Activated naive CD4-positive, alpha-beta T cell treated with anti-CD3 and anti-CD28 coated beads for 36 hours (primary cell): Measurements from ENCODE around the gene NPHP4. TPM values are rescaled to one million over a fixed set of nuclear protein-coding genes. Genes with fewer than 3 reads are reported as not detected.

ENCODE experiments used
- CTCF ChIA-PET: fragments of 350-600 bp; sonication (Branson Sonifier 250); formaldehyde crosslinking; loops from one replicate; lab custom pipeline; 2021; ENCODE audit warnings: antibody characterized with exemption; lab: Charles Lee
- DNase-seq: peaks from one replicate; pipeline ENCODE4 v3.0.0-alpha.2; 2020
- H3K27ac Mint-ChIP-seq: one replicate; pipeline ENCODE4 v1.8.0; 2021; ENCODE audit warnings: mild to moderate bottlenecking, mixed read lengths
- H3K27me3 Mint-ChIP-seq: one replicate; pipeline ENCODE4 v1.8.0; 2021; ENCODE audit warnings: low read depth, mixed read lengths
- H3K36me3 Mint-ChIP-seq: one replicate; pipeline ENCODE4 v1.8.0; 2021; ENCODE audit warnings: low read depth, mixed read lengths
- H3K4me1 Mint-ChIP-seq: one replicate; pipeline ENCODE4 v1.8.0; 2021; ENCODE audit warnings: low read depth, mixed read lengths
- H3K4me3 Mint-ChIP-seq: one replicate; pipeline ENCODE4 v1.8.0; 2021; ENCODE audit warnings: mild to moderate bottlenecking, moderate library complexity, mixed read lengths
- H3K9me3 Mint-ChIP-seq: one replicate; pipeline ENCODE4 v1.8.0; 2021; ENCODE audit warnings: mixed read lengths
- intact Hi-C: fragments of 100-400 bp; cut with micrococcal nuclease; formaldehyde crosslinking; loops from one replicate; pipeline ENCODE4 v1.15.1; 2023
- total RNA-seq, 2 experiments: library from RNA; stranded (reverse); gene quantifications; one replicate each; pipeline ENCODE4 v1.2.3, GENCODE V29; 2021

Gene NPHP4
- total RNA-seq, 2 experiments from 2014 or later: 10.7 to 11.2 TPM

DNA sequence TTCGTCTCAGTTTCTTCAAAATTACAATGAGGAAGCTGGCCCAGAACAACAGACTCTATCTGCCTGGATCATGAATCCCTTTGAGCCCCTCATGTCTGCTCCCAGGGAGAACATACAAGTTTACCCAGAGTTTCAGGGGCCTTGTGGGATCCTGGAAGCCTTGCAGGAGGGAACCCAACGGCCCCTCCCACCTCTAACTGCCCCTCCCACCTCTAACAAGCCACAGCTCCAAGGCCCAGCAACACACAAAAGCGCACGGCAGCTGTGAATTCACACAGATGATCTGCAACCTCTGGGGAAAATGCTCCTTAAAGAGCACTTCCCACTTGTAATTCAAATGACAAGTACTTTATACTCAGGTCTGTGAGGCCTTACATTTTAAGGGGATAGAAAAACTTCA is 113.3 kb downstream of the NPHP4 start:
- H3K27ac Mint-ChIP-seq: no peak overlapping the region
- intact Hi-C loops: no loop called here
- H3K36me3 Mint-ChIP-seq: peaks cover 31% of the 10 kb centered on the region
- no peaks in the 10 kb centered on the region for H3K4me1 Mint-ChIP-seq
- H3K4me3 Mint-ChIP-seq: no peak overlapping the region
- no peak for DNase-seq
- CTCF ChIA-PET: no interaction called here
- no peaks in the 10 kb centered on the region for H3K27me3 Mint-ChIP-seq
- peaks cover 2% of the 10 kb centered on the region for H3K9me3 Mint-ChIP-seq

DNA sequence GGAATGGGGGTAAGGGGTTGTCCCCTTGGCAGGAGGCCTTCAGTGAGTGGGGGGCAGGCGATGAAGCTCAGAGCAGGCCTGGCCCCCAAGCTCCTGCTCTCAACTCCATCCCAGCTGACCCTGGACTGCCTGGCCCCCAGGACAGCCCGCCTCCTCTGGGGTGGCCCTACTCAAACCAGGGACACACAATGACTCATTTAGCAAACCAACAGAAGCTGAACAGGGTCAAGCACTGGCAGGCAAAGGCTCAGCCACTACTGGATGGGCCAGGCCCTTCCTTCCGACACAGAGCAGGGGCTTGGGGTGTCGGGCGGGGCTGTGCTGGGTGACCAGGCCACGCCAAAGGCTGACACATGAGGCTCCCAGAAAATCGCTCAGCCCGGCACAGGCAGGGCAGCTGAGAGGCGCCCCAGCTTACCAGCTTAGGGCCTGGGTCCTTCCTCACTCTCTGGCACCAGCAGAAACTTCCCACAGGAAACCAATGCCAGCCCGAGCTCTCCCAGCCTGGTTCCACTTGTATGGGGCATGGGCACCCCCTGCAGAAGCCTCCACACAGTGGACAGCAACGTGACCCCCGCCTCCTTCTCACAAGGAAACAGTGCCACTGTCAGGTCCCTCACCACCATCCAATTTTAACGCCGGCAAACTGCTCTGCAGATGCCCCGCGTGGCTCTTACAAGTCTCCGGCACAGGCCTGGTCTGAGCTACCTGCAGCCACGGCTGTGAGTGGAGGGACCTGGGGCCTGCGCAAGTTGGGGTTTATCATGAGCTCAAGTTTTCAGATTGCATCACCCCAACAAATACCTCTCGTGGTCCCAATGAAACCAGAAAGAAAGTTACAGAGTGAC is 114.3 kb downstream of the NPHP4 start:
- Mint-ChIP-seq H3K27me3 (no peaks in the 10 kb centered on the region), H3K4me3 (no peak overlapping the region), H3K9me3 (peaks cover 2% of the 10 kb centered on the region), H3K4me1 (no peaks in the 10 kb centered on the region), H3K27ac (no peak overlapping the region), H3K36me3 (peaks cover 33% of the 10 kb centered on the region)
- CTCF ChIA-PET: no interaction called here
- no peak for DNase-seq
- intact Hi-C loops: no loop called here

DNA sequence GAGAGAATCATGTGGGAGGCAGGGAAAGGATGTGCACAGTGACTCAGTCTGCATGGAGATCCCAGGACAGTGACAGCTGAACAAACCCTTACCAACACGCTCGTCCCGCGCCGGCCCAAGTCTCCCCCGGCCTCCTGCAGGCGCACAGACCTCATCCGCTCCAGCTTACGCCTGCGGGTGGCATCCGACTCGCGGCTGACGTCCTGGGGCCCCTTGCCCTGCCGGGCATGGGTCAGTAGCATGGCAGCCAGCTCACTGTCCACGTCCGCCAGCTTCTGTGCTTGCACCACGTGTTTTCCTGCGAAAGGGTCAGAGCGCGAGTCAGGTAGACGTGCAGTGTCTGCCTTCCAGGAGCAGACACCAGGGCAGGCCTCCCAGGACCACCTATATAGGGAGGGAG is 115.2 kb downstream of the NPHP4 start:
- peaks cover 29% of the 10 kb centered on the region for H3K36me3 Mint-ChIP-seq
- no peaks in the 10 kb centered on the region for H3K27me3 Mint-ChIP-seq
- no peaks in the 10 kb centered on the region for H3K4me1 Mint-ChIP-seq
- peaks cover 2% of the 10 kb centered on the region for H3K9me3 Mint-ChIP-seq
- no peak overlapping the region for H3K4me3 Mint-ChIP-seq
- no peak for DNase-seq
- no peak overlapping the region for H3K27ac Mint-ChIP-seq
- intact Hi-C loops: no loop called here
- CTCF ChIA-PET: no interaction called here

GRCh38 chr1:5876094-5876650 is 116.1 kb downstream of the NPHP4 start:
- no peak for DNase-seq
- CTCF ChIA-PET: no interaction called here
- no peaks in the 10 kb centered on the region for H3K27me3 Mint-ChIP-seq
- H3K4me1 Mint-ChIP-seq: no peaks in the 10 kb centered on the region
- peaks cover 29% of the 10 kb centered on the region for H3K36me3 Mint-ChIP-seq
- intact Hi-C loops: no loop called here
- H3K27ac Mint-ChIP-seq: no peak overlapping the region
- no peak overlapping the region for H3K4me3 Mint-ChIP-seq
- peaks cover 2% of the 10 kb centered on the region for H3K9me3 Mint-ChIP-seq

DNA sequence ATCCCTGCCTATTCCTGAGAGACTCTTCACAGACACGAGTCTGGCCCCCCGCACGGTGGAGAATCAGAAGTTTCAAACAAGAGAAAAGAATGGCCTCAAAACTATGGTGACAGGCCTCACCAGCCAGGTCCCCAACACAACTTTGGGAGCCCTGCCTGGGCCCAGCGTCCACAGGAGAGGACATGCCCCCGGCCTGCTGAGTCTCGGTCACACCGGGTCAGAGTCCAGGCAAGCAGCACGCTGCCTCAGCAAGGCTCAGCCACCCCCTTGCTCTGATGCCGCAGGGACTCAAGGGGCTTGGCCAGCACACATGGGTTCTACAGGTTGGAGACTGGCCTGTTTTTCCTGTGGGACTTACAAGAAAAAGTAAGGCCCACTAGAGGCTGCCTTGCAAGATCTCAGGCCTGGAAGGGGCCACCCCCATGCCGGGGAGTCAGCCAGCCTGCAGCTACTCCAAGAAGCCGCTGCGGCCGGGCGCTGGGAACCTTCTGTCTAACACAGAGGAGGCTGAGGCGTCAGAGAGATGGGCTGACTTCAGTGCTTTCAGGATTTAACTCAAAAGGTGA is 116.8 kb downstream of the NPHP4 start:
- CTCF ChIA-PET: no interaction called here
- H3K27me3 Mint-ChIP-seq: no peaks in the 10 kb centered on the region
- intact Hi-C loops: no loop called here
- H3K4me1 Mint-ChIP-seq: no peaks in the 10 kb centered on the region
- DNase-seq: no peak
- no peak overlapping the region for H3K4me3 Mint-ChIP-seq
- peaks cover 24% of the 10 kb centered on the region for H3K36me3 Mint-ChIP-seq
- no peak overlapping the region for H3K27ac Mint-ChIP-seq
- H3K9me3 Mint-ChIP-seq: peaks cover 2% of the 10 kb centered on the region

GRCh38 chr1:5874416-5875110 is 117.7 kb downstream of the NPHP4 start:
- intact Hi-C loops: no loop called here
- Mint-ChIP-seq H3K36me3 (peaks cover 17% of the 10 kb centered on the region), H3K4me3 (no peak overlapping the region), H3K27ac (no peak overlapping the region), H3K27me3 (no peaks in the 10 kb centered on the region), H3K9me3 (no peaks in the 10 kb centered on the region), H3K4me1 (no peaks in the 10 kb centered on the region)
- CTCF ChIA-PET: no interaction called here
- no peak for DNase-seq

- DNase-seq: no peak
- H3K9me3 Mint-ChIP-seq: peaks cover 6% of the 10 kb centered on the region
- H3K4me3 Mint-ChIP-seq: no peak overlapping the region
- no peak overlapping the region for H3K27ac Mint-ChIP-seq
- H3K36me3 Mint-ChIP-seq: peaks cover 10% of the 10 kb centered on the region
- no peaks in the 10 kb centered on the region for H3K4me1 Mint-ChIP-seq
- intact Hi-C loops: no loop called here
- CTCF ChIA-PET: no interaction called here
- H3K27me3 Mint-ChIP-seq: no peaks in the 10 kb centered on the region
Measured at GRCh38 chr1:5873556-5873955, 118.7 kb downstream of the NPHP4 start.

GRCh38 chr1:5872886-5873285 is 119.3 kb downstream of the NPHP4 start:
- Mint-ChIP-seq H3K9me3 (peaks cover 9% of the 10 kb centered on the region), H3K4me1 (no peaks in the 10 kb centered on the region), H3K36me3 (peaks cover 10% of the 10 kb centered on the region), H3K27me3 (no peaks in the 10 kb centered on the region), H3K27ac (no peak overlapping the region), H3K4me3 (no peak overlapping the region)
- no peak for DNase-seq
- CTCF ChIA-PET: no interaction called here
- intact Hi-C loops: no loop called here

DNA sequence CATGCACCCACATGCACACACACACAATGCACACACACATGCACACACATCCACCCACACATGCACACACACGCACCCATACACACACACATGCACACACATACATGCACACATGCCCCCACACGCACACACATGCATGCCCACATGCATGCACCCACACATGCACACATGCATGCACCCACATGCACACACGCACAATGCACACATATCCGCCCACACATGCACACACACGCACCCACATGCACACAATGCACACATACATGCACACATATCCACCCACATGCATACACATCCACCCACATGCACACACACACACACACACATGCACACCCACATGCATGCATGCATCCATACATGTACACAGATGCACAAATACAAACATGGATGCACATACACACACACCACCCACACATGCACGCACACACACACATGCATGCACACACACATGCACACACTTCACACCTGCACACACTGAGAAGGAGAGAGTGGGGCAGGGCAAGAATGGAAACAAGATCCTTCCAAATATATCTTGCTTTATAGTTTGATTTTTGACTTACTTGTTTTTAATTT is 123.2 kb downstream of the NPHP4 start:
- no peaks in the 10 kb centered on the region for H3K27me3 Mint-ChIP-seq
- peaks cover 9% of the 10 kb centered on the region for H3K9me3 Mint-ChIP-seq
- intact Hi-C loops: no loop called here
- no peak overlapping the region for H3K4me3 Mint-ChIP-seq
- CTCF ChIA-PET: no interaction called here
- no peak overlapping the region for H3K27ac Mint-ChIP-seq
- DNase-seq: no peak
- H3K36me3 Mint-ChIP-seq: peaks cover 5% of the 10 kb centered on the region
- no peaks in the 10 kb centered on the region for H3K4me1 Mint-ChIP-seq

GRCh38 chr1:5865774-5866173 is 126.5 kb downstream of the NPHP4 start:
- H3K4me3 Mint-ChIP-seq: no peak overlapping the region
- H3K4me1 Mint-ChIP-seq: no peaks in the 10 kb centered on the region
- intact Hi-C loops: no loop called here
- DNase-seq: no peak
- peaks cover 9% of the 10 kb centered on the region for H3K9me3 Mint-ChIP-seq
- no peak overlapping the region for H3K27ac Mint-ChIP-seq
- CTCF ChIA-PET: no interaction called here
- H3K27me3 Mint-ChIP-seq: no peaks in the 10 kb centered on the region
- H3K36me3 Mint-ChIP-seq: no peaks in the 10 kb centered on the region

DNA sequence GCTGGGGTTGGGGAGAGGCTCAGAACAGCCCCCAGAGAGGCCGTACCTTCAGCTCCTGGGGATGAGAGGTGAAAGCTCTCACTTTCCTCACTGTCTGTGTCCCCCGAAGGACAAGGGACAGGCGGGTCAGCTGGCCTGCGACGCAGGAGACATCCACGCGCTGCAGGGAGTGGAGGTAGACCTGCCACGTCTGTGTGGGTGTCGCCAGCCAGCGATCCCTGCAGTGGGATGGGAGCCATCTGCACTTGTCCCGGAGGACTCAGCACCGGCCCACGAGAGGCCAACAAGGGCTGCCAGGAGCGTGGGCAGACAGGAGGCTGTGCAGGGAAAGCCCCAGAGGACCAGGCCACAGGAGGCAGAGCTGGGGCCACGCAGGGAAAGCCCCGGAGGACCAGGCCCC is 127.2 kb downstream of the NPHP4 start:
- no peaks in the 10 kb centered on the region for H3K27me3 Mint-ChIP-seq
- peaks cover 9% of the 10 kb centered on the region for H3K9me3 Mint-ChIP-seq
- intact Hi-C loops: no loop called here
- no peaks in the 10 kb centered on the region for H3K36me3 Mint-ChIP-seq
- no peak overlapping the region for H3K4me3 Mint-ChIP-seq
- no peaks in the 10 kb centered on the region for H3K4me1 Mint-ChIP-seq
- no peak overlapping the region for H3K27ac Mint-ChIP-seq
- CTCF ChIA-PET: no interaction called here
- DNase-seq: no peak

DNA sequence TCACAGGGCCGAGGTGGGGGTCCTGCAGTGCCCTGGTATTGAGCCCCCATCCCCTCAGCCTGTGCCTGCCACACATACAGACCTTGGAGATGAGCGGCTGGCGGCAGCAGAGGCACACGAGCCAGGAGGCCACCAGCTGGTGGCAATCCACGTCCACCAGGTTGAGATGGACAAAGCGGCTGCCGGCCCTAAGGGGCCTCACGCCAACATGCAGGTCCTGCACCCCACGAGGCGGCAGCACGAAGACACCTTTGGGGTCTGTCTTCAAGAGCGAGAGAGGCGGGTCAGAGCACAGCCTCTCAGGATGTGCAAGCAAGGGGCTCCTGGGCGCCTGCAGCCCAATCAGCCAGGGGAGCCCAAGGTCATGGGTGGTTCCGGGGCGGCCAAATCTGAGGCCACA is 128.0 kb downstream of the NPHP4 start:
- Mint-ChIP-seq H3K4me3 (no peak overlapping the region), H3K9me3 (peaks cover 9% of the 10 kb centered on the region), H3K36me3 (no peaks in the 10 kb centered on the region), H3K27ac (no peak overlapping the region), H3K4me1 (no peaks in the 10 kb centered on the region), H3K27me3 (no peaks in the 10 kb centered on the region)
- CTCF ChIA-PET: no interaction called here
- DNase-seq: no peak
- intact Hi-C loops: no loop called here
